ENCODE data around the gene ZNF609. TPM values are rescaled to one million over a fixed set of nuclear protein-coding genes. Genes with fewer than 3 reads are reported as not detected.

Gene ZNF609
- polyA plus RNA-seq, 2 of the 4 experiments (the other 2 are of a cell fraction): 19.6 to 39.9 TPM

- DNase-seq (ENCODE audit: low read depth in 1 of 2, low spot score in 1 of 2) (no peak), ATAC-seq (no peak), FAIRE-seq (no peak)
- ChIA-PET POLR2A (no interaction called here), CTCF (interaction anchor here (0.6 to 27.3 kb wide), 4 partner anchors 13 to 270 kb away, joined by 3 to 1052 read pairs (median 96); no protein-coding TSS in a partner anchor)
- H3K4me3 ChIP-seq: no peak overlapping the region
- H3K4me1 ChIP-seq: peaks cover 58% of the 10 kb centered on the region
- H3K27ac ChIP-seq: no peak overlapping the region
- WGBS (ENCODE audit: missing lambda C conversion rate): 87% methylated on average over 3 of the region's 3 CpGs
- no peaks in the 10 kb centered on the region for H3K9me3 ChIP-seq
- no peak for TF ChIP-seq ATOH8 (CRISPR knock-in tag; IDR thresholded peaks at IDR 0.05; ENCODE audit: low read depth)
- TF ChIP-seq HDAC2 (IDR thresholded peaks at IDR 0.05): no peak
- no peak for TF ChIP-seq SREBF2 (IDR thresholded peaks at IDR 0.05)
- no peak for TF ChIP-seq ESRRA (IDR thresholded peaks at IDR 0.05; ENCODE audit: borderline replicate concordance, low read length)
- TF ChIP-seq JUN (IDR thresholded peaks at IDR 0.05): no peak
- TF ChIP-seq ELK1 (IDR thresholded peaks at IDR 0.05; ENCODE audit: low read depth, low read length): no peak
- TF ChIP-seq CHD4 (IDR thresholded peaks at IDR 0.05; ENCODE audit: borderline replicate concordance): no peak
- TF ChIP-seq PHF8 (IDR thresholded peaks at IDR 0.05; ENCODE audit: borderline replicate concordance, low read depth): no peak
- TF ChIP-seq PBX3 (IDR thresholded peaks at IDR 0.05): no peak
- no peak for TF ChIP-seq BHLHE40 (IDR thresholded peaks at IDR 0.05; ENCODE audit: low read depth, low read length)
- TF ChIP-seq, protein P1, sequence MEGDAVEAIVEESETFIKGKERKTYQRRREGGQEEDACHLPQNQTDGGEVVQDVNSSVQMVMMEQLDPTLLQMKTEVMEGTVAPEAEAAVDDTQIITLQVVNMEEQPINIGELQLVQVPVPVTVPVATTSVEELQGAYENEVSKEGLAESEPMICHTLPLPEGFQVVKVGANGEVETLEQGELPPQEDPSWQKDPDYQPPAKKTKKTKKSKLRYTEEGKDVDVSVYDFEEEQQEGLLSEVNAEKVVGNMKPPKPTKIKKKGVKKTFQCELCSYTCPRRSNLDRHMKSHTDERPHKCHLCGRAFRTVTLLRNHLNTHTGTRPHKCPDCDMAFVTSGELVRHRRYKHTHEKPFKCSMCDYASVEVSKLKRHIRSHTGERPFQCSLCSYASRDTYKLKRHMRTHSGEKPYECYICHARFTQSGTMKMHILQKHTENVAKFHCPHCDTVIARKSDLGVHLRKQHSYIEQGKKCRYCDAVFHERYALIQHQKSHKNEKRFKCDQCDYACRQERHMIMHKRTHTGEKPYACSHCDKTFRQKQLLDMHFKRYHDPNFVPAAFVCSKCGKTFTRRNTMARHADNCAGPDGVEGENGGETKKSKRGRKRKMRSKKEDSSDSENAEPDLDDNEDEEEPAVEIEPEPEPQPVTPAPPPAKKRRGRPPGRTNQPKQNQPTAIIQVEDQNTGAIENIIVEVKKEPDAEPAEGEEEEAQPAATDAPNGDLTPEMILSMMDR (IDR thresholded peaks at IDR 0.05): no peak
- TF ChIP-seq ZFP36 (IDR thresholded peaks at IDR 0.05; ENCODE audit: borderline replicate concordance, partially characterized antibody): no peak
- no peak for TF ChIP-seq MAFK (IDR thresholded peaks at IDR 0.05; ENCODE audit: partially characterized antibody)
- no peak for TF ChIP-seq POLR2A (IDR thresholded peaks at IDR 0.05; ENCODE audit: low read length)
- TF ChIP-seq, protein P2, sequence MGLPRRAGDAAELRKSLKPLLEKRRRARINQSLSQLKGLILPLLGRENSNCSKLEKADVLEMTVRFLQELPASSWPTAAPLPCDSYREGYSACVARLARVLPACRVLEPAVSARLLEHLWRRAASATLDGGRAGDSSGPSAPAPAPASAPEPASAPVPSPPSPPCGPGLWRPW (IDR thresholded peaks at IDR 0.05): no peak
- no peak for TF ChIP-seq MAX (IDR thresholded peaks at IDR 0.05)
- no peak for TF ChIP-seq EHF (CRISPR knock-in tag; IDR thresholded peaks at IDR 0.05)
- no peak for TF ChIP-seq RARB (CRISPR knock-in tag; IDR thresholded peaks at IDR 0.05)
- no peak for TF ChIP-seq FOSB (CRISPR knock-in tag; IDR thresholded peaks at IDR 0.05)
- H3K4me2 ChIP-seq: no peak overlapping the region
These were observed 236.1 kb downstream of the ZNF609 start for GRCh38 chr15:64696481-64696880.

GRCh38 chr15:64697911-64698369 lies 237.6 kb downstream of the ZNF609 start:
- TF ChIP-seq ZSCAN20 (CRISPR knock-in tag; IDR thresholded peaks at IDR 0.05) (no peak), FOSL2 (IDR thresholded peaks at IDR 0.05) (no peak), FOSL2 (CRISPR knock-in tag; IDR thresholded peaks at IDR 0.05) (0 out of 2 replicates have a peak, but pooled peaks have one; percentile 20), MAFK (IDR thresholded peaks at IDR 0.05; ENCODE audit: partially characterized antibody) (no peak)
- Histone ChIP-seq H3K9me3 (no peaks in the 10 kb centered on the region), H3K4me2 (0 out of 3 replicates have a peak overlapping the region, but pooled peaks have one; percentile 0), H3K27ac (no peak overlapping the region), H3K4me3 (no peak overlapping the region), H3K4me1 (peaks cover 61% of the 10 kb centered on the region)
- DNase-seq (ENCODE audit: low read depth in 1 of 2, low spot score in 1 of 2) (no peak), FAIRE-seq (no peak), ATAC-seq (no peak)
- ChIA-PET CTCF (interaction anchor here (0.8 to 27.3 kb wide), 4 partner anchors 15 to 519 kb away, joined by 3 to 1052 read pairs (median 95); no protein-coding TSS in a partner anchor), POLR2A (interaction anchor here (0.6 kb wide), 1 partner anchor 594 kb away, joined by 8 read pairs; no protein-coding TSS in a partner anchor)
- 85% methylated on average over 3 of the region's 3 CpGs for WGBS (ENCODE audit: missing lambda C conversion rate)

All from A549 (cell line).